A673 (cell line): Measurements from ENCODE around the gene NET1. TPM values are rescaled to one million over a fixed set of nuclear protein-coding genes. Genes with fewer than 3 reads are reported as not detected.
A peak's percentile ranks its signal among the peaks of the same experiment; 100 is the strongest.

Source experiments
- BruUV-seq: library from RNA; stranded (reverse); fragments of 400-500 nt; replicated peaks from 2 replicates; lab custom pipeline; 2021; lab: Mats Ljungman, UMichigan
- CTCF ChIA-PET: fragments of 300-600 bp; sonication (Branson Sonifier 250); formaldehyde crosslinking; loops from one replicate; lab custom pipeline; 2022; ENCODE audit warnings: antibody characterized with exemption; lab: Charles Lee
- POLR2A ChIA-PET: fragments of 300-600 bp; sonication (Branson Sonifier 250); formaldehyde crosslinking; loops from one replicate; lab custom pipeline; 2022; ENCODE audit warnings: antibody characterized with exemption; ENCODE audit not compliant: low non-redundant PET; lab: Charles Lee
- DNase-seq: peaks from one replicate; pipeline ENCODE4 v3.0.0-alpha.2; 2015; ENCODE audit warnings: low spot score
- H3K27ac ChIP-seq: fragments of 200-600 bp; sonication (generic); 2 replicates; pipeline ENCODE4 v1.5.1; 2016; ENCODE audit warnings: mixed run types, low read depth, mild to moderate bottlenecking, mixed read lengths, antibody characterized with exemption, low read length; ENCODE audit not compliant: poor library complexity, severe bottlenecking
- H3K27me3 ChIP-seq: fragments of 200-600 bp; sonication (generic); replicated peaks from 2 replicates; pipeline ENCODE4 v1.6.1; 2017; ENCODE audit warnings: mixed run types, low read depth, mild to moderate bottlenecking, mixed read lengths, antibody characterized with exemption, low read length; ENCODE audit not compliant: insufficient read depth, poor library complexity
- H3K36me3 ChIP-seq: fragments of 200-600 bp; sonication (generic); 2 replicates; pipeline ENCODE4 v1.6.1; 2016; ENCODE audit warnings: mixed run types, mild to moderate bottlenecking, mixed read lengths, antibody characterized with exemption, low read length; ENCODE audit not compliant: insufficient read depth, poor library complexity, severe bottlenecking
- H3K4me1 ChIP-seq: fragments of 200-600 bp; sonication (generic); 2 replicates; pipeline ENCODE4 v1.6.1; 2017; ENCODE audit warnings: mixed run types, mild to moderate bottlenecking, mixed read lengths, antibody characterized with exemption, low read length; ENCODE audit not compliant: insufficient read depth, poor library complexity, severe bottlenecking
- H3K4me3 ChIP-seq: fragments of 200-600 bp; sonication (generic); 2 replicates; pipeline ENCODE4 v1.5.1; 2016; ENCODE audit warnings: low read depth, mixed run types, mild to moderate bottlenecking, mixed read lengths, low read length; ENCODE audit not compliant: poor library complexity, severe bottlenecking
- H3K9me3 ChIP-seq: fragments of 200-600 bp; sonication (generic); 2 replicates; pipeline ENCODE4 v1.6.1; 2016; ENCODE audit warnings: mixed run types, low read depth, mild to moderate bottlenecking, mixed read lengths, antibody characterized with exemption, low read length; ENCODE audit not compliant: poor library complexity, severe bottlenecking
- EZH2 ChIP-seq: fragments of 200-600 bp; sonication (generic); IDR thresholded peaks from 2 replicates; pipeline ENCODE4 v1.6.1; 2017; ENCODE audit warnings: borderline replicate concordance, low read depth, mild to moderate bottlenecking, mixed read lengths, antibody characterized with exemption, low read length; ENCODE audit not compliant: poor library complexity, severe bottlenecking
- intact Hi-C: fragments of 100-400 bp; cut with micrococcal nuclease; formaldehyde crosslinking; loops from one replicate; pipeline ENCODE4 v1.10.0; 2022; ENCODE audit not compliant: unreplicated experiment
- total RNA-seq: library from RNA; stranded (reverse); gene quantifications from 2 replicates; pipeline ENCODE4 v1.2.3, GENCODE V29; 2021
- TF ChIP-seq, protein P1 (sequence below): fragments of 300-800, 200-600 bp; sonication (generic); conservative IDR thresholded peaks from 2 replicates; pipeline ENCODE4 v1.5.1; 2017; ENCODE audit warnings: low read depth, mild to moderate bottlenecking, antibody characterized with exemption, low read length, moderate library complexity, mixed read lengths

The NET1 gene
- total RNA-seq, 1 experiment from 2014 or later: 71.4 TPM

DNA sequence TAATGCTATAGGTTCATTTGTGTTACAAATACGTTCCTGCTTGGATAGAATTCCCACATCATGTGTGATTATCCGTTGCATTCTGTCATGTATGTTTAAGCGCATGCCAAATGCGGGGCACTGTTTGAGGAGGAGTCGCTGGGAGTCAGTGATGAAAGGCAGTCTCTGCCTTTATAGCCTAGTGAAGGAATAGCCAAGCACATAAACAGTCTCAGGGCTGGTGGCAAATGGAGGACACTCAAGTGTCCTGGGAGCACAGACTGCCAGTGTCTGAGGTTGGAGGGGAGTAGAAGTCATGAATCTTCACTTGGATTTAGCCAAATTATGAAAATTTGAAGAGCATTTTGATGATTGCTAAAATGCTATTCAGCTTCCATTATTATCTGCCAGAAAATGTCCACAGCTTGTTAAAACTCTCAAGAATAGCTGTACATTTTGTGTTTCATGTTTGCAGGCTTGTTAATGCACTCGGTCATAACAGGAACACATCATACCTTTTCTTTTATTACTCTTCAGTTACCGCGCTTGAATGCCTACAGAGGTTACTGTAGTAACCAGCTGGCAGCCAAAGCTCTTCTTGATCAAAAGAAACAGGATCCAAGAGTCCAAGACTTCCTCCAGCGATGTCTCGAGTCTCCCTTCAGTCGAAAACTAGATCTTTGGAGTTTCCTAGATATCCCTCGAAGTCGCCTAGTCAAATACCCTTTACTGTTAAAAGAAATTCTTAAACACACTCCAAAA lies 41.6 kb downstream of the NET1 start:
- POLR2A ChIA-PET: no interaction called here
- Histone ChIP-seq H3K27me3 (no peaks in the 10 kb centered on the region), H3K4me3 (no peak overlapping the region), H3K36me3 (peaks cover 76% of the 10 kb centered on the region), H3K9me3 (no peaks in the 10 kb centered on the region), H3K27ac (no peak overlapping the region), H3K4me1 (peaks cover 11% of the 10 kb centered on the region)
- DNase-seq: no peak
- CTCF ChIA-PET: no interaction called here
- no TSS peak for BruUV-seq
- intact Hi-C loops: no loop called here
- TF ChIP-seq, protein P1, sequence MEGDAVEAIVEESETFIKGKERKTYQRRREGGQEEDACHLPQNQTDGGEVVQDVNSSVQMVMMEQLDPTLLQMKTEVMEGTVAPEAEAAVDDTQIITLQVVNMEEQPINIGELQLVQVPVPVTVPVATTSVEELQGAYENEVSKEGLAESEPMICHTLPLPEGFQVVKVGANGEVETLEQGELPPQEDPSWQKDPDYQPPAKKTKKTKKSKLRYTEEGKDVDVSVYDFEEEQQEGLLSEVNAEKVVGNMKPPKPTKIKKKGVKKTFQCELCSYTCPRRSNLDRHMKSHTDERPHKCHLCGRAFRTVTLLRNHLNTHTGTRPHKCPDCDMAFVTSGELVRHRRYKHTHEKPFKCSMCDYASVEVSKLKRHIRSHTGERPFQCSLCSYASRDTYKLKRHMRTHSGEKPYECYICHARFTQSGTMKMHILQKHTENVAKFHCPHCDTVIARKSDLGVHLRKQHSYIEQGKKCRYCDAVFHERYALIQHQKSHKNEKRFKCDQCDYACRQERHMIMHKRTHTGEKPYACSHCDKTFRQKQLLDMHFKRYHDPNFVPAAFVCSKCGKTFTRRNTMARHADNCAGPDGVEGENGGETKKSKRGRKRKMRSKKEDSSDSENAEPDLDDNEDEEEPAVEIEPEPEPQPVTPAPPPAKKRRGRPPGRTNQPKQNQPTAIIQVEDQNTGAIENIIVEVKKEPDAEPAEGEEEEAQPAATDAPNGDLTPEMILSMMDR: no peak
- no peak for TF ChIP-seq EZH2

DNA sequence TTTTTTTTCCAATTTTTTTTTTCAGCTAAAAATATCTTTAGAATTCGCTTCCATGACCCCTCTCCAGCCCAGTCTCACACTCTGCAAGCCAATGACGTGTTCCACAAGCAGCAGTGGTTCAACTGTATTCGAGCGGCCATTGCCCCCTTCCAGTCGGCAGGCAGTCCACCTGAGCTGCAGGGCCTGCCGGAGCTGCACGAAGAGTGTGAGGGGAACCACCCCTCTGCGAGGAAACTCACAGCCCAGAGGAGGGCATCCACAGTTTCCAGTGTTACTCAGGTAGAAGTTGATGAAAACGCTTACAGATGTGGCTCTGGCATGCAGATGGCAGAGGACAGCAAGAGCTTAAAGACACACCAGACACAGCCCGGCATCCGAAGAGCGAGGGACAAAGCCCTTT lies 44.2 kb downstream of the NET1 start:
- H3K36me3 ChIP-seq: peaks cover 98% of the 10 kb centered on the region
- ChIA-PET POLR2A (no interaction called here), CTCF (interaction anchor here (0.6 kb wide), 1 partner anchor 22 kb away, joined by 6 read pairs; no protein-coding TSS in a partner anchor)

DNA sequence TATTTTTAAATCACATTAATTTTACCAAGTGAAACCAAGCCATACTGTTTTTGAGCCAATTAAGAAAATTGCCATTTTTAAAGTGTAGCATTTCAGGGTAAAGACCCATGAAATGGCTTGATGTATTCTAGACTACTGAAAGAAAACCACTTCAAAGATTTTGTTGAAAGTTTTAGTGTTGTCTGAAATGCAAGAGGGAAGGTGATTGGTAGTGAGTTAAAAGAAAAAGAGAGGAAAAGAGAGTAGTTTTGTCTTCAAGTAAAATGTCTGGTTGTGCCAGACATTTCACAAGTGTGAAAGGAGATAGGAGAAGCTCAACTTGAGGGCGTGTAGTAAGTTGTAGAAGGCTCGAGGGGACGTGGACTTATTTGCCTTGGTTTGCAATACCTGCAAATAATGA lies 45.4 kb downstream of the NET1 start:
- POLR2A ChIA-PET: no interaction called here
- CTCF ChIA-PET: no interaction called here

More for the DNA sequence above, 44.2 kb downstream of the NET1 start:
- Histone ChIP-seq H3K27ac (no peak overlapping the region), H3K9me3 (no peaks in the 10 kb centered on the region), H3K4me3 (no peak overlapping the region), H3K27me3 (no peaks in the 10 kb centered on the region), H3K4me1 (no peaks in the 10 kb centered on the region)
- no TSS peak for BruUV-seq
- no peak for TF ChIP-seq EZH2
- TF ChIP-seq, protein P1: no peak
- no peak for DNase-seq
- intact Hi-C loops: no loop called here

More for the DNA sequence above, 45.4 kb downstream of the NET1 start:
- intact Hi-C loops: no loop called here
- H3K27me3 ChIP-seq: no peaks in the 10 kb centered on the region
- no peak for TF ChIP-seq EZH2
- TF ChIP-seq, protein P1: no peak
- TSS peak; percentile 34 for BruUV-seq
- DNase-seq: no peak
- H3K4me3 ChIP-seq: no peak overlapping the region
- peaks cover 87% of the 10 kb centered on the region for H3K36me3 ChIP-seq
- H3K27ac ChIP-seq: no peak overlapping the region
- no peaks in the 10 kb centered on the region for H3K9me3 ChIP-seq
- H3K4me1 ChIP-seq: no peaks in the 10 kb centered on the region
